Testis (tissue), 3 donors: ENCODE data around the gene SH3D21. TPM values are rescaled to one million over a fixed set of nuclear protein-coding genes. Genes with fewer than 3 reads are reported as not detected.

ENCODE experiments used
- DNase-seq: peaks from one replicate; pipeline ENCODE4 v3.0.0-alpha.2; 2019
- H3K27ac ChIP-seq, 2 donors: fragments of 200-600 bp; sonication (generic); one replicate each; pipeline ENCODE4 v1.5.1; 2019
- H3K27me3 ChIP-seq: fragments of 200-600 bp; sonication (generic); one replicate; pipeline ENCODE4 v1.5.1; 2019
- H3K36me3 ChIP-seq: fragments of 200-600 bp; sonication (generic); one replicate; pipeline ENCODE4 v1.5.1; 2017; ENCODE audit warnings: low read depth; ENCODE audit errors: missing control alignments
- H3K4me1 ChIP-seq: fragments of 200-600 bp; sonication (generic); one replicate; pipeline ENCODE4 v1.5.1; 2019
- H3K4me3 ChIP-seq, 2 donors: fragments of 200-600 bp; sonication (generic); one replicate each; pipeline ENCODE4 v1.5.1; 2017 to 2019
- H3K9me3 ChIP-seq: fragments of 200-600 bp; sonication (generic); one replicate; pipeline ENCODE4 v1.5.1; 2017
- POLR2A ChIP-seq: fragments of 450-650 bp; IDR thresholded peaks from one replicate; pipeline ENCODE4 v1.6.1; 2017; ENCODE audit warnings: antibody characterized with exemption, mild to moderate bottlenecking, moderate library complexity
- WGBS, 2 donors: methylation state at CpG; one replicate each; pipeline ENCODE4 v1.1.5; 2018; 5-methylcytosine and 5-hydroxymethylcytosine counted together
- intact Hi-C: fragments of 100-400 bp; cut with DNase I; formaldehyde crosslinking; loops from one replicate; pipeline ENCODE4 v1.15.1; 2023; ENCODE audit warnings: low total_unique reads
- polyA plus RNA-seq: library from polyadenylated mRNA; stranded (reverse); fragments of 350-450 nt; fragmentation: Illumina TruSeq; extraction: RNeasy Lipid Tissue Mini Kit (QIAGEN cat#74804); gene quantifications from one replicate; pipeline ENCODE4 v1.2.3, GENCODE V29; 2014; ENCODE audit warnings: low read depth, low replicate concordance; ENCODE audit not compliant: insufficient read depth
- total RNA-seq, 2 donors: library from RNA; depleted of rRNA; stranded (reverse); fragments of >200 nt; gene quantifications; one replicate each; pipeline ENCODE4 v1.2.3, GENCODE V29; 2016
- TF ChIP-seq, protein P1 (sequence below), 3 experiments: fragments of 450-650 bp in 2 of 3; fragments of 200-600 bp in 1 of 3; sonication (generic) in 1 of 3; IDR thresholded peaks; one replicate each; pipeline ENCODE4 v1.5.1; 2016 to 2019; ENCODE audit warnings: antibody characterized with exemption in 3 of 3, mild to moderate bottlenecking in 2 of 3, moderate library complexity in 1 of 3

Gene SH3D21
- total and polyA plus RNA-seq, 3 donors from 2014 or later = 6.8 to 14.9 (median 12.8) TPM

DNA sequence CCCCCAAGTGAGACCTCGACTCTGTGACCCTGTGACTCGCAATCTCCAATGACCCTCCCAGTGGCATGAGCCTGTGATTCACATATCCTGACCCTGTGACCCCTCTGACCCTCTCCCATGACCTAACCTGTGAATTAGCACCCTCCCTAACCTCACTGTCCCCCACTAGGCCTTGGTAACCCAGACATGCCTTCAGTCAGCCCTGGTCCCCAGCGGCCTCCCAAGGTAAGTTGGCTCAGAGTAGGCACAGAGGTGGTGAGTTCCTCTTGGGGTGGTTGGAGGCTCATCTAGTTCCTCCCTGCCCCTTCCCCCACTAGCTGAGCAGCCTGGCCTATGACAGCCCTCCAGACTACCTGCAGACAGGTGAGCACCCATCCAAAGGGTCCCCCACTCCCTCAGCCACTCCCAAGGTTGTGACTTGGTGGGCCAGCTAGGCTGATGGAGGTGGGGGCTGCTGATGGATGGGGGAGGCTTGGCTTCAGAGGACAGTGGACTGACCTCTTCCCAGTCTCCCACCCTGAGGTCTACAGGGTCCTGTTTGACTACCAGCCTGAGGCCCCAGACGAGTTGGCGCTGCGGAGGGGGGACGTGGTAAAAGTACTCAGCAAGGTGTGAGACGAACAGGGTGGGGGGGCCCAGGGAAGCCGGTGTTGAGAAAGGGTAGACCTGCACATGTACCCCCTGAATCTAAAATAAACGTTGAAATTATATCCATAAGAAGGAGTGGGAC lies 1.6 kb downstream of the SH3D21 start:
- H3K27ac ChIP-seq = no peak overlapping the region

GRCh38 chr1:36309397-36309796 lies 3.2 kb downstream of the SH3D21 start:
- no peak for DNase-seq
- Histone ChIP-seq H3K27ac (no peak overlapping the region), H3K27me3 (no peaks in the 10 kb centered on the region), H3K4me1 (peaks cover 11% of the 10 kb centered on the region), H3K36me3 (no peaks in the 10 kb centered on the region), H3K4me3 (no peak overlapping the region), H3K9me3 (no peaks in the 10 kb centered on the region)
- 91 to 96% methylated on average over 7 of the region's 7 CpGs for WGBS, 2 donors
- TF ChIP-seq POLR2A = no peak
- TF ChIP-seq, protein P1, sequence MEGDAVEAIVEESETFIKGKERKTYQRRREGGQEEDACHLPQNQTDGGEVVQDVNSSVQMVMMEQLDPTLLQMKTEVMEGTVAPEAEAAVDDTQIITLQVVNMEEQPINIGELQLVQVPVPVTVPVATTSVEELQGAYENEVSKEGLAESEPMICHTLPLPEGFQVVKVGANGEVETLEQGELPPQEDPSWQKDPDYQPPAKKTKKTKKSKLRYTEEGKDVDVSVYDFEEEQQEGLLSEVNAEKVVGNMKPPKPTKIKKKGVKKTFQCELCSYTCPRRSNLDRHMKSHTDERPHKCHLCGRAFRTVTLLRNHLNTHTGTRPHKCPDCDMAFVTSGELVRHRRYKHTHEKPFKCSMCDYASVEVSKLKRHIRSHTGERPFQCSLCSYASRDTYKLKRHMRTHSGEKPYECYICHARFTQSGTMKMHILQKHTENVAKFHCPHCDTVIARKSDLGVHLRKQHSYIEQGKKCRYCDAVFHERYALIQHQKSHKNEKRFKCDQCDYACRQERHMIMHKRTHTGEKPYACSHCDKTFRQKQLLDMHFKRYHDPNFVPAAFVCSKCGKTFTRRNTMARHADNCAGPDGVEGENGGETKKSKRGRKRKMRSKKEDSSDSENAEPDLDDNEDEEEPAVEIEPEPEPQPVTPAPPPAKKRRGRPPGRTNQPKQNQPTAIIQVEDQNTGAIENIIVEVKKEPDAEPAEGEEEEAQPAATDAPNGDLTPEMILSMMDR (IDR thresholded peaks at IDR 0.05) = no peak
- intact Hi-C loops = no loop called here

More for the DNA sequence above, 1.6 kb downstream of the SH3D21 start:
- peak overlapping the region; percentile 52 to 75 for H3K4me3 ChIP-seq
- H3K4me1 ChIP-seq = peaks cover 11% of the 10 kb centered on the region
- WGBS, 2 donors = 63 to 69% methylated on average over 9 of the region's 10 CpGs
- H3K9me3 ChIP-seq = no peaks in the 10 kb centered on the region
- no peaks in the 10 kb centered on the region for H3K27me3 ChIP-seq
- no peaks in the 10 kb centered on the region for H3K36me3 ChIP-seq
- no peak for TF ChIP-seq POLR2A
- TF ChIP-seq, protein P1 (IDR thresholded peaks at IDR 0.05) = no peak
- intact Hi-C loops = no loop called here
- peak; percentile 13 for DNase-seq

DNA sequence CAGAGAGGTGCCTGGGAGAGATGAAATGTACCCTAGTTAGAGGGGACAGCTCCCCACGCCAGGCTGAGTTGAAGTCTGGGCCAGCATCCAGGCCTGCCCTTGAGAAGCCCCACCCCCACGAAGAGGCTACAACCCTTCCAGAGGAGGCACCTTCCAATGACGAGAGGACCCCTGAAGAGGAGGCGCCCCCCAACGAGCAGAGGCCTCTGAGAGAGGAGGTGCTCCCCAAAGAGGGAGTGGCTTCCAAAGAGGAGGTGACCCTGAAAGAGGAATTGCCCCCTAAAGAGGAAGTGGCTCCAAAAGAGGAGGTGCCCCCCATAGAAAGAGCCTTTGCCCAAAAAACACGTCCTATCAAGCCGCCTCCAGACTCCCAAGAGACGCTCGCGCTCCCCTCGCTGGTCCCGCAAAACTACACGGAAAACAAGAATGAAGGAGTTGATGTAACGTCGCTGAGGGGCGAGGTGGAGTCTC lies 14.2 kb downstream of the SH3D21 start:
- no peaks in the 10 kb centered on the region for H3K36me3 ChIP-seq
- no peaks in the 10 kb centered on the region for H3K9me3 ChIP-seq
- H3K27me3 ChIP-seq = no peaks in the 10 kb centered on the region
- WGBS, 2 donors = 18 to 22% methylated on average over 15 to 16 of the region's 16 CpGs
- intact Hi-C loops = no loop called here
- H3K27ac ChIP-seq = peak overlapping the region; percentile 66 to 94
- H3K4me1 ChIP-seq = peaks cover 13% of the 10 kb centered on the region
- peak overlapping the region; percentile 55 to 75 for H3K4me3 ChIP-seq
- TF ChIP-seq POLR2A = no peak
- TF ChIP-seq, protein P1 (IDR thresholded peaks at IDR 0.05) = no peak
- DNase-seq = no peak

DNA sequence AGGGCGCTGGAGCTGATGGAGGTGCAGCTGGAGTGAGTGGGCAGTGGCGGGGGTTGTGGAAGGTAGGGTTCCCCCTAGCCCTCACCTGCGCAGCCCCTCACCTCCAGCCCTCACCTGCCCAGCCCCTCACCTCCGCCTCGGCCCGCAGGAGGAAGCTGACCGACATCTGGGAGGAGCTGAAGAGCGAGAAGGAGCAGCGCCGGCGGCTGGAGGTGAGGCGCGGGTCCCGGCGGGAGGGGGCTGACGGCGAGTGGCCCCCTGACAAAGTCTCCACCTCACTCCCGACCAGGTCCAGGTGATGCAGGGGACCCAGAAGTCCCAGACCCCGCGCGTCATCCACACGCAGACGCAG lies 14.6 kb downstream of the SH3D21 start:
- Histone ChIP-seq H3K27me3 (no peaks in the 10 kb centered on the region), H3K4me3 (peak overlapping the region; percentile 55 to 75), H3K4me1 (peaks cover 13% of the 10 kb centered on the region), H3K9me3 (no peaks in the 10 kb centered on the region), H3K36me3 (no peaks in the 10 kb centered on the region), H3K27ac (peak overlapping the region; percentile 66 to 94)
- WGBS, 2 donors = 7 to 20% methylated on average over 18 to 21 of the region's 23 CpGs
- no peak for DNase-seq
- no peak for TF ChIP-seq POLR2A
- TF ChIP-seq, protein P1 (IDR thresholded peaks at IDR 0.05) = no peak
- intact Hi-C loops = no loop called here
